ENCODE results near the gene PCED1B.

GRCh38 chr12:47102406-47102805 lies 23.0 kb downstream of the PCED1B start:
- no peak for TF ChIP-seq CTCF (optimal IDR thresholded peaks at IDR 0.05 in 1 of 3, IDR thresholded peaks at IDR 0.05 in 1 of 3, conservative IDR thresholded peaks at IDR 0.05 in 1 of 3; ENCODE audit: extremely low read depth in 1 of 3, insufficient read depth in 2 of 3, low read length in 3 of 3)
- no peak for TF ChIP-seq EZH2 (IDR thresholded peaks at IDR 0.05; ENCODE audit: low read length)

Data from keratinocyte (primary cell).